ENCODE data around the gene CST3. TPM values are rescaled to one million over a fixed set of nuclear protein-coding genes. Genes with fewer than 3 reads are reported as not detected.

CST3 gene
- total RNA-seq, 4 donors from 2014 or later = 951 to 1,877 (median 1,344) TPM

DNA sequence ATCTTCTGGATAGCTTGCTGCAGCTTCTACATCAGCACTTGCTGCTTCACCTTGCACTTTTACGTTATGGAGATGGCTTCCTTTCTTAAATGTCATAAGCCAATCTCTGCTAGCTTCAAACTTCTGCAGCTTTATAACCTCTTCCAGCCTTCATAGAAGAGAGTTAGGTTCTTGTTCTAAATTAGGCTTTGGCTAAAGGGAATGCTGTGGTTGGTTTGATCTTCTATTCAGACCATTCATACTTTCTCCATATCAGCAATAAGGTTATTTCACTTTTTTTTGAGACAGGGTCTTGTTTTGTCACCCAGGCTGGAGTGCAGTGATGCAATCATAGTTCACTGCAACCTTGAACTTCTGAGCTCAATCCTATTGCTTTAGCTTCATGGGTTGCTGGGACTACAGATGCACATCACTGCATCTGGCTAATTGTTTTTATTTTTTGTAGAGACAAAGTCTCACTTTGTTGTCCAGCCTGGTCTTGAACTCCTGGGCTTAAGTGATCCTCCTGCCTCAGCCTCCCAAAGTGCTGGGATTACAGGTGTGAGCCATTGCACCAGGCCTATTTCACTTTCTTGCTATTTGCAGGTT, 12.2 kb upstream of the CST3 start:
- WGBS, 2 donors (ENCODE audit: low coverage in 1 of 2) = 82 to 90% methylated on average over 1 of the region's 1 CpG
- peaks cover 19% of the 10 kb centered on the region for H3K27me3 ChIP-seq
- ATAC-seq = no peak

DNA sequence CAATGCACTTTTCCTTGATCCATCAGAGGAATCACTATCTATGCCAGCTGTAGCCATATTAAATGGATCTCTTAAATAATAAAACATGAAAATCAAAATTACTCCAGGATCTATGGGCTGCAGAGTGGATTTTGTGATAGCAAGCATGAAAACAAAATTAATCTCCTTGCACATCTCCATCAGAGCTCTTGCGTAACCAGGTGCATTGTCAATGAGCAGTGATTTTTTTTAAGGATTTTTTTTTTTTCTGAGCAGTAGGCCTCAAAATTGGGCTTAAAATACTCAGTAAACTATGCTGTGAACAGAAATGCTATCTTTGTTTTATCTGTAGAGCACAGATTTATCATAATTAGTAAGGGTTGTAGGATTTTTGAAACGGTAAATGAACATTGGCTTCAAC, 11.5 kb upstream of the CST3 start:
- ATAC-seq = no peak
- peaks cover 0 to 16% (median 8%) of the 10 kb centered on the region in 3 donors for H3K4me1 ChIP-seq
- TF ChIP-seq POLR2AphosphoS5 (IDR thresholded peaks at IDR 0.05) (no peak), EP300 (IDR thresholded peaks at IDR 0.05) (no peak)
- TF ChIP-seq, protein P1, sequence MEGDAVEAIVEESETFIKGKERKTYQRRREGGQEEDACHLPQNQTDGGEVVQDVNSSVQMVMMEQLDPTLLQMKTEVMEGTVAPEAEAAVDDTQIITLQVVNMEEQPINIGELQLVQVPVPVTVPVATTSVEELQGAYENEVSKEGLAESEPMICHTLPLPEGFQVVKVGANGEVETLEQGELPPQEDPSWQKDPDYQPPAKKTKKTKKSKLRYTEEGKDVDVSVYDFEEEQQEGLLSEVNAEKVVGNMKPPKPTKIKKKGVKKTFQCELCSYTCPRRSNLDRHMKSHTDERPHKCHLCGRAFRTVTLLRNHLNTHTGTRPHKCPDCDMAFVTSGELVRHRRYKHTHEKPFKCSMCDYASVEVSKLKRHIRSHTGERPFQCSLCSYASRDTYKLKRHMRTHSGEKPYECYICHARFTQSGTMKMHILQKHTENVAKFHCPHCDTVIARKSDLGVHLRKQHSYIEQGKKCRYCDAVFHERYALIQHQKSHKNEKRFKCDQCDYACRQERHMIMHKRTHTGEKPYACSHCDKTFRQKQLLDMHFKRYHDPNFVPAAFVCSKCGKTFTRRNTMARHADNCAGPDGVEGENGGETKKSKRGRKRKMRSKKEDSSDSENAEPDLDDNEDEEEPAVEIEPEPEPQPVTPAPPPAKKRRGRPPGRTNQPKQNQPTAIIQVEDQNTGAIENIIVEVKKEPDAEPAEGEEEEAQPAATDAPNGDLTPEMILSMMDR (IDR thresholded peaks at IDR 0.05) = no peak
- H3K27ac ChIP-seq = no peak overlapping the region
- H3K27me3 ChIP-seq = peaks cover 16% of the 10 kb centered on the region
- H3K9me3 ChIP-seq = no peaks in the 10 kb centered on the region
- no peak overlapping the region for H3K4me3 ChIP-seq
- WGBS, 2 donors (ENCODE audit: low coverage in 1 of 2) = 67 to 77% methylated on average over 2 of the region's 2 CpGs
- no peaks in the 10 kb centered on the region for H3K36me3 ChIP-seq

More for the DNA sequence above, 12.2 kb upstream of the CST3 start:
- TF ChIP-seq, protein P1 (IDR thresholded peaks at IDR 0.05) = no peak
- TF ChIP-seq EP300 (IDR thresholded peaks at IDR 0.05) (no peak), POLR2A (IDR thresholded peaks at IDR 0.05) (no peak), POLR2AphosphoS5 (IDR thresholded peaks at IDR 0.05) (no peak)
- peaks cover 0 to 23% (median 11%) of the 10 kb centered on the region in 3 donors for H3K4me1 ChIP-seq
- H3K27ac ChIP-seq = no peak overlapping the region
- no peak overlapping the region for H3K4me3 ChIP-seq
- no peaks in the 10 kb centered on the region for H3K36me3 ChIP-seq
- no peaks in the 10 kb centered on the region for H3K9me3 ChIP-seq

DNA sequence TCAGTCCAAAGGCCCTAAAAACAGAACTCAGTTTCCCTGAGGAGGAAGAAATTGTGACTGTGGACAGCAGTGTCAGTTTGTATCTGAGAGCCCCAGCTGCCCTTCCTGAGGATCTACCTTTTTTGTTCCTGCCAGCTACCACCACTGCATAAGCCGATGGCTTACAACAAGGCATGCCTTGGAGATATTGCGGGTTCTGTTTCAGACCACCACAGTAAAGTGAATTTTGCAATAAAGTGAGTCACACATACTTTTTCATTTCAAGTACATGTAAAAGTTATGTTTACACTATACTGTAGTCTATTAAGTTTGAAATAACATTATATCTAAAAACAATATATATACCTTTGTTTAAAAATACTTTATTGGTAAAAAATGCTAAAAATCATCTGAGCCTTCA, 9.6 kb upstream of the CST3 start:
- Histone ChIP-seq H3K27ac (no peak overlapping the region), H3K4me3 (no peak overlapping the region), H3K36me3 (no peaks in the 10 kb centered on the region), H3K4me1 (peaks cover 0 to 6% (median 0%) of the 10 kb centered on the region in 3 donors), H3K27me3 (no peaks in the 10 kb centered on the region), H3K9me3 (no peaks in the 10 kb centered on the region)
- WGBS, 2 donors (ENCODE audit: low coverage in 1 of 2) = 100% methylated on average over 1 of the region's 2 CpGs
- TF ChIP-seq EP300 (IDR thresholded peaks at IDR 0.05) (no peak), POLR2AphosphoS5 (IDR thresholded peaks at IDR 0.05) (no peak)
- TF ChIP-seq, protein P1 (IDR thresholded peaks at IDR 0.05) = no peak
- no peak for ATAC-seq

DNA sequence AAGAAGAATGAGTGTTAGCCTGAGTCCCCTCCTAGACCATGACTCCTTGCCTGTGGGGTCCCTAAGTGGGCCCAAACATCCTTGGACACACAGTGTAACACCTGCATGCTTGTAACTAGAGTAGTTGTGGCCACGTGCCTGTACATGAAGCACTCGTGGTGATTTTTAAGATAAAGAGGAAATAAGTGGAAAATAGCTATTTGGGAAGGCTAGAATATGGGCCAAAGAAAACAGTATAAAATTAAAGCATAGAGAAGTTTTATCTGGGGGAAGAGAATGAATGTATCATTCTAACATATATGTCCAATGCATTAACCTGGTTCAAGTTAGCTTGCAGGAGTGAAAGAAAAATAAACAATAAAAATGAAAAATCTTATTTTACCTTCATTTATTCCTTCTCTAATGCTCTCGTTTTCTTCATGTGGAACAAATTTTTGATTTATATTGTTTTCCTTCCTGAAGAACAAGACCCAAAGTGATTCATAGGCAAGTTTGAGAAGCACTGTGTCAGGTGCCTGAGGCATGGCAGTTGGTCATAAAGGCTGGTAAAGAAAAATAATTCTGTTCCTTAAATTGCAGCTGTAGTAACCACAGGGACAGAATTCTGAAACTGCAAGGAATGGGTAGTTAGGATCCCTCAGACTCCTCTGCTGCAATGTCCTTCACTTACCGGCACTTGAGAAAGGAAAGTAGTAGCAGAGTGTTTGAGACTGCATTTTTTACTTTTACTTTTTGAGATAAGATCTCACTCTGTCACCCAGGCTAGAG, 8.5 kb upstream of the CST3 start:
- Histone ChIP-seq H3K4me1 (peaks cover 0 to 17% (median 0%) of the 10 kb centered on the region in 3 donors), H3K27ac (no peak overlapping the region), H3K4me3 (no peak overlapping the region), H3K36me3 (no peaks in the 10 kb centered on the region), H3K27me3 (no peaks in the 10 kb centered on the region), H3K9me3 (no peaks in the 10 kb centered on the region)
- TF ChIP-seq POLR2A (IDR thresholded peaks at IDR 0.05) (no peak), POLR2AphosphoS5 (IDR thresholded peaks at IDR 0.05) (no peak), EP300 (IDR thresholded peaks at IDR 0.05) (no peak)
- TF ChIP-seq, protein P1 (IDR thresholded peaks at IDR 0.05) = no peak
- ATAC-seq = no peak
- 46 to 53% methylated on average over 3 to 4 of the region's 4 CpGs for WGBS, 2 donors (ENCODE audit: low coverage in 1 of 2)

DNA sequence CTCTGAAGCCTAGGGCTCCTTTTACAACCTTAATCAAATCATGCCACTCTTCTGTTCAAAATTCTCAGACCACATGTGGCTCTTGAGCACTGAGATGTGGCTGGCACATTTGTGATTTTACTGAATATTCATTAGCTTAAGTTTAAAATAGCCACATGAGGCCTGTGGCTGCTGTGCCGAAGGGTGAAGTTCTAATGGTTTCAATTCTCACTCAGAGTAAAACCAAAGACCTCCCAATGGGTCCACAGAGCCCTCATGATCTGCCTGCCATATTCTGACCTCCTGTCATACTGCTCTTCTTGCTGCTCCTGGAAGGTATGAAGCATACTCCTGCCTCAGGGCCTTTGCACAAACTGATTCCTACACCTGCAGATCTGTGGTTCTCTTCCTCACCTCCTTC, 7.8 kb upstream of the CST3 start:
- Histone ChIP-seq H3K4me1 (peaks cover 0 to 20% (median 0%) of the 10 kb centered on the region in 3 donors), H3K4me3 (no peak overlapping the region), H3K9me3 (no peaks in the 10 kb centered on the region), H3K27me3 (no peaks in the 10 kb centered on the region), H3K36me3 (no peaks in the 10 kb centered on the region), H3K27ac (no peak overlapping the region)
- TF ChIP-seq POLR2A (IDR thresholded peaks at IDR 0.05) (no peak), POLR2AphosphoS5 (IDR thresholded peaks at IDR 0.05) (no peak), EP300 (IDR thresholded peaks at IDR 0.05) (no peak)
- TF ChIP-seq, protein P1 (IDR thresholded peaks at IDR 0.05) = no peak
- 75 to 100% methylated on average over 1 of the region's 1 CpG for whole genome bisulfite sequencing, 2 donors (ENCODE audit: low coverage in 1 of 2)
- no peak for ATAC-seq

Data from gastroesophageal sphincter (tissue), 4 donors.